HepG2 (cell line): Measurements from ENCODE around the gene TTBK2.

Experiments used
- BRCA1 ChIP-seq: sonication (generic); formaldehyde crosslinking; IDR thresholded peaks from 2 replicates; pipeline ENCODE4 v1.4.0; 2020; ENCODE audit warnings: missing genetic modification reagents
- ELF3 ChIP-seq: IDR thresholded peaks from 2 replicates; pipeline ENCODE4 v1.6.1; 2016; ENCODE audit warnings: missing genetic modification reagents, missing compliant biosample characterization
- GATA4 ChIP-seq: sonication (generic); IDR thresholded peaks from 2 replicates; pipeline ENCODE4 v1.6.1; 2016; ENCODE audit warnings: antibody characterized with exemption, low read depth, borderline replicate concordance
- KLF16 ChIP-seq, 2 experiments: sonication (generic) in 1 of 2; formaldehyde crosslinking in 1 of 2; IDR thresholded peaks; 2 replicates each; pipeline versions ENCODE4 v1.6.1 to v1.8.0; 2016 to 2023; ENCODE audit warnings: missing genetic modification reagents in 2 of 2, missing compliant biosample characterization in 1 of 2
- KMT2B ChIP-seq: IDR thresholded peaks from 2 replicates; pipeline ENCODE4 v1.6.1; 2016; ENCODE audit warnings: missing genetic modification reagents, missing compliant biosample characterization
- MXI1 ChIP-seq: IDR thresholded peaks from 3 replicates; pipeline ENCODE4 v1.6.1; 2012; ENCODE audit warnings: low read depth, low read length, inconsistent platforms, borderline replicate concordance
- PBX3 ChIP-seq: sonication (generic); formaldehyde crosslinking; IDR thresholded peaks from 2 replicates; pipeline ENCODE4 v1.8.1; 2023; ENCODE audit warnings: missing genetic modification reagents, inconsistent platforms, borderline replicate concordance
- TBX3 ChIP-seq: fragments of 450-650 bp; IDR thresholded peaks from 2 replicates; pipeline ENCODE4 v1.6.1; 2017; ENCODE audit warnings: antibody characterized with exemption, mild to moderate bottlenecking, inconsistent platforms, borderline replicate concordance
- ZFP90 ChIP-seq: sonication (generic); formaldehyde crosslinking; IDR thresholded peaks from 2 replicates; pipeline ENCODE4 v1.8.0; 2022; ENCODE audit warnings: missing genetic modification reagents, mild to moderate bottlenecking, inconsistent platforms, borderline replicate concordance
- ZNF17 ChIP-seq: sonication (generic); formaldehyde crosslinking; IDR thresholded peaks from 2 replicates; pipeline ENCODE4 v1.5.0; 2020; ENCODE audit warnings: mild to moderate bottlenecking, missing genetic modification reagents
- ZNF431 ChIP-seq: sonication (generic); formaldehyde crosslinking; IDR thresholded peaks from 2 replicates; pipeline ENCODE4 v1.9.0; 2022; ENCODE audit warnings: missing genetic modification reagents, low read depth, mild to moderate bottlenecking, borderline replicate concordance

- TF ChIP-seq ELF3 (CRISPR knock-in tag) (no peak), MXI1 (no peak), TBX3 (no peak), ZNF17 (CRISPR knock-in tag) (no peak), PBX3 (CRISPR knock-in tag) (no peak), KLF16 (CRISPR knock-in tag; IDR thresholded peaks at IDR 0.05) (no peak), ZFP90 (no peak), ZNF431 (CRISPR knock-in tag) (no peak), KMT2B (no peak), BRCA1 (CRISPR knock-in tag) (no peak), GATA4 (no peak)
These were observed 29.0 kb downstream of the TTBK2 start for GRCh38 chr15:42891569-42891968.
